Amygdala (tissue), 56 donors: ENCODE measurements around the gene SPTBN4.

Source experiments
- DNase-seq, 56 donors: peaks; one replicate each; lab custom pipeline; 2025; lab: John Stamatoyannopoulos, UW

SPTBN4 gene

DNA sequence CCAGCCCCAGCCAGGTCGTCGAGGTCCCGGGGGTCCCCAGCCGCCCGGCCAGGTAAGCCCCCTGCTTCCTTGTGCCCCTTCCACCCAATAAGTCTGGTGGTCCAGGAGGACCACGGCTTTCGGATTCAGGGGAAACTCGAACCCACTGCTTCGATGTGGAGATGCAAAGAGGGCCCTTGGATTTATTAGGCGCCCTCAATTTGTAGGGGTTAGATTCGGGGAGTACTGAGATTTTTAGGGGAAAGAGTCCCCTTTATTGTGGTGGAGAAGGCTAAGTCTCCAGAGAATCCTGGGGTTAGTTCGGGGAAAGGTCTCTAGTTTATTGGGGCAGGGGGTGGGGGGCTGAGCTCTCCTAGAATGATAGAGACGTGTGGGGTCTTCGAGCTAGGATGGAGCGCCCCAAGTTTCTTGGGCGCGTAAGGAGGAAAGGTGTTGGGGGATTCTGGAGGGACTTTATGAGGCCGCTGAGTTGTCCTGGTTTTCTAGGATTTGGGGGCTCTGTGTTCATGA lies 130.6 kb downstream of the SPTBN4 start:
- no peak for DNase-seq

DNA sequence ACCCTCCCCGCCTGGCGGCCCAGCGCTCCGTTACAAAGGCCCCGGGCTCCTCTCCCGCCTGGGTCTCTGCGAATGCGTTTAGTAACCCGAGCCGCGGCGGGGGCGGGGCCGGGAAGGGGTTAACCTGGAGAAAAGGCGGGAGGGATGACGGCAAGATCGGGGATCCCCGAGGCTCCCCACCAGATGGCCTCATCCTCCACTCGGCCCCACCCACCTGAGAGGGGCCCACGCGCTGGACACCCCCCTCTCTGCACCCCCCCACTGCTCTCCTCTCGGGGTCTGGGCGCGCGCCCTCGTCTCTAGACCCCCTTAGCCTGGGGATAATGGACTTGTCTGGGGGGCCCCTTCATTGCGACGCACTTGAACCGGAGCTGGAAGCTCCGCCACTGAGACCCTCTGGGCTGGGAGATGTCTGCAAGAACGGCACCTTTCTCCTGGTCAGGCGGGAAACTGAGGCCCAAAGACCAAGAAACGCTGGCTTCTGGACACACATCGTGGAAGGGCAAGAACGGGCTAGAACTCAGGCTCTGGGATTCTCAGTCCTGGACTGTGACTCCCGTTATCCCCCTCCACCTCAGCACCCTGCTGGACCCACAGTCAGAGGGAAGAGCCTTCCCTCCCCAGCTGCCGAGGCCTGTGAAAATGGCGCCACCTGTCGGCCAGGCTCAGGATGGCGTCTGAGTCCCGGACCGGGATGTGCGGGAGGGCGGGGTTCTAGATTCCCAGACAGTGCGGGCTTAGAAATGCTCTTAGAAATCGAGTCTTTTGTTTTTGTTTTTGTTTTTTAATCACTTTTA lies 131.5 kb downstream of the SPTBN4 start:
- peak in 52 of 56 donors; percentile 12 to 88 (median 65) for DNase-seq

DNA sequence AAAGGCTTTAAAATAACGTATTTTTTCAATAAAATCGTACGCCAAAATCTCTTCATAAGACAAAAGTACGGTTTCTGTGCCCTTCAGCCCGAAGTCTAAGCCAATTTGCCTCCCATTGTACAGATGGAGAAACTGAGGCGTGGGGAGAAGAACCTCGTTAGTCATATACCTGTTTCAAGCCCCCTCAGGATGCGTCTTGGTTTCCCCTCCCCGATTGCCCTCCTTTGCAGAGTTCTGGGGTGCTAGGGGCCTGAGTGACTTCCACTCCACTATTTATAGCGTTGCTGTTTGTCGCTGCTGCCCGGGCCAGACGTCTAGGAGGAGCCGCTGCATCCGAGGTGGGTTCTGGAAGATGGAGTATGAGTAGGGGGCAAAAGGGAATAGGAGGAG lies 132.1 kb downstream of the SPTBN4 start:
- DNase-seq, result no peak

DNA sequence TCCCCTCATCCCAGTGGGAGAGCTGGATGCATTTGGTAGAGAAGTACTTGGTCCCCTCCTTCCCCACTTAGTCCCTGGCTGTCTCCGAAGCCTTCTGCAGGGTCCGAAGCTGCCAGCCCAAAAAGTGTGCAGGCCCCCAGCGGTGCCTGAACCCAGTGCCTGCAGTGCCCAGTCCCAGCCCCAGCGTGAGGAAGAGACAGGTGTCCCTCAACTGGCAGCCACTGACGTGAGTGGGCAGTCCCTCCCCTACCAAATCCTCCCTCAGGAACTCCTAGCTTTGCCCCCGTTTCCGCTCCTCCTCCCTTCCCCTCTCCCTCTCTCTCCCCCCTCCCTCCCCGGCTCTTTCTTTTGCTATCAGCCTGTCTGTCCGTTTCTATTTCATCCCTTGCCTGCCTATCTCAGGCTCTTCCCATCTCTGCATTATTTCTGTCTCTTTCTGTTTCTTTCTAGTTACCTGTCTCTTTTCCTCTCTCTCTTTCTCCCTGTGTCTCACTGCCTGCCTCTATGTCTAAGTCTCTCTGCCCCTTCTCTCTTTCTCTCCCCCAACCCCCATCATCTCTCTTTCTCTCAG lies 132.6 kb downstream of the SPTBN4 start:
- DNase-seq, result no peak

GRCh38 chr19:40599902-40600569 lies 133.2 kb downstream of the SPTBN4 start:
- peak in 22 of 56 donors; percentile 20 to 69 (median 40) for DNase-seq

- DNase-seq, result no peak
Observed at GRCh38 chr19:40600570-40601133, 133.9 kb downstream of the SPTBN4 start.

GRCh38 chr19:40601134-40601974 lies 134.6 kb downstream of the SPTBN4 start, which contains the start of gene LTBP4:
LTBP4 (plus strand) TSS chr19:40601369; CDS start chr19:40601388, 19 bp downstream.
- peak in 13 of 56 donors; percentile 13 to 59 (median 23) for DNase-seq

DNA sequence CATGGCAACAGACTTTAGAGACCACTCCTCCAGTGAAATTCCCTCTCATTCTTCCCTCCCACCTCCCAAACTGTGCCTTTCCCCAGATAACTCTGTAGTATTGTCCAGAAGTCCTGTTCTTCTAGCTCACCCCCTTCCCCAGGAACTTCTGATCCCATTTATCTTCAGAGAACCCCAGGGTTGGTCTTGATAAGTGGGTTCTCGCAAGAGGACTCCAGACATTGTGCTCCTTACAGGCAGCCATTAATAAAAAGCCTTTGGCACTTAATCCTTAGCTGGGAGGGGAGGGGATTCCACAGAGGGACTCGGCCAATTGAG lies 136.2 kb downstream of the SPTBN4 start:
- no peak for DNase-seq

DNA sequence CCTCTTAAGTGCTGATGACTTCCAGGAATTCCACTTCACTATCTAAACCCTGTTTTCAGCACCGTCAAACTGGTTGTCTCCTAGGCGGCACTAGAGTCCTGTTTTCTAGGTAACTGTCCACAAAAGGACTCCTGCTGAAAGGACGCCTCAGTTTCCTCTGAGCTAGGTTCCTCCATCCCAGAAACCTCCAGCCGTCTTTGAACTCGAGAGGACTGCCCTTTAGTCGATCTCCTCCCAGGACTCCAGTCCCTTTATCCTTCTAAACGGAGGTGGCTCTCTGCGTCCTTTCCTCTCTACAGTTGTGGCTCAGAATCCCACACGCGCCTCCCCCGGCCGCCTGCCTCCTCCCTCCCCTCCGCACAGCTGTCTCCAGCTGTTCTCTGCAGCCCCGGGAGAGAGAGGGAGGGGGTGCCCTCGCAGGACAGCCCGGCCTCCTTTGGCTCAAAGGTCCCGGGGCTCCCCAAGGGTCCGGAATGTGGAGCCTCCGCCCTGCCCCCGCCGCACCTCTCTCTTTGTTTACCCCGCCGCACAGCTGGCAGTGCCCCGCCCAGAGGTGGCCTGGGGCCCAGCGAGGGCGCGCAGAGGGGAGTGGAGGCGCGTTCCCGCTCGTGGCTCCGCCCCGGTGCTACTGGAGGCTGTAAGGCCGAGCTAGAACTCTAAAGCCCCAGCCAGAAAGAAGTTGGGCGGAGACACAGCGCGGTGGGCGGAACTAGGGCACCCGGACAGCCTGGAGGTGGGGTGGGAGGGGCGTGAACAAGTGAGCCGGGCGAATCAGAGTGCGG lies 136.8 kb downstream of the SPTBN4 start:
- DNase-seq, result peak in 51 of 56 donors; percentile 22 to 94 (median 70)

- DNase-seq, result no peak
Observed at GRCh38 chr19:40604171-40604646, 137.4 kb downstream of the SPTBN4 start.

GRCh38 chr19:40604647-40605215 lies 137.9 kb downstream of the SPTBN4 start:
- DNase-seq, result no peak

- peak in 24 of 56 donors; percentile 15 to 65 (median 40) for DNase-seq
Observed at GRCh38 chr19:40605216-40605971, 138.6 kb downstream of the SPTBN4 start.

GRCh38 chr19:40607311-40608239 lies 140.8 kb downstream of the SPTBN4 start:
- DNase-seq, result no peak

DNA sequence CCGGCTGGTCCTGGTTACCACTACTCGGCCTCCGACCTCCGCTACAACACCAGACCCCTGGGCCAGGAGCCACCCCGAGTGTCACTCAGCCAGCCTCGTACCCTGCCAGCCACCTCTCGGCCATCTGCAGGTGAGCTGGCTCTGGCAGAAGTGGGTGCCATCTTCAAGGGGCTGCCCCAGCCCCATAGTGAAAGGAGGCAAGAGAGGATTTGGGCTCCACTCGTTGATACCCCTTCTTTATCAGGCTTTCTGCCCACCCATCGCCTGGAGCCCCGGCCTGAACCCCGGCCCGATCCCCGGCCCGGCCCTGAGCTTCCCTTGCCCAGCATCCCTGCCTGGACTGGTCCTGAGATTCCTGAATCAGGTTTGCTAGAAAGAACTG lies 141.4 kb downstream of the SPTBN4 start:
- DNase-seq, result no peak

- DNase-seq, result no peak
Observed at GRCh38 chr19:40608957-40609356, 142.2 kb downstream of the SPTBN4 start.

GRCh38 chr19:40609561-40610395 lies 143.0 kb downstream of the SPTBN4 start:
- DNase-seq, result peak in 38 of 56 donors; percentile 15 to 85 (median 50)
